Osteoblast (primary cell): ENCODE data around the gene ETV6. TPM values are rescaled to one million over a fixed set of nuclear protein-coding genes. Genes with fewer than 3 reads are reported as not detected.
A peak's percentile ranks its signal among the peaks of the same experiment; 100 is the strongest.

Experiments
- DNase-seq: peaks from one replicate; pipeline ENCODE4 v3.0.0; 2011; ENCODE audit warnings: low spot score, mixed read lengths; ENCODE audit not compliant: insufficient read length; ENCODE audit errors: missing footprints
- H2AFZ ChIP-seq: 2 replicates; pipeline ENCODE4 v1.6.0; 2011; ENCODE audit warnings: mild to moderate bottlenecking, low read length
- H3K27ac ChIP-seq: 2 replicates; pipeline ENCODE4 v1.5.1; 2011; ENCODE audit warnings: mild to moderate bottlenecking, low read depth, low read length, moderate library complexity
- H3K27me3 ChIP-seq: 2 replicates; pipeline ENCODE4 v1.6.0; 2012; ENCODE audit warnings: mild to moderate bottlenecking, control low read depth, inconsistent platforms, low read length, moderate library complexity; ENCODE audit not compliant: insufficient read depth
- H3K36me3 ChIP-seq: 2 replicates; pipeline ENCODE4 v1.5.1; 2011; ENCODE audit warnings: mild to moderate bottlenecking, low read length, control low read depth, moderate library complexity; ENCODE audit not compliant: insufficient read depth
- H3K4me1 ChIP-seq: 2 replicates; pipeline ENCODE4 v1.5.1; 2011; ENCODE audit warnings: mild to moderate bottlenecking, low read length, control low read depth, moderate library complexity; ENCODE audit not compliant: insufficient read depth
- H3K4me2 ChIP-seq: 2 replicates; pipeline ENCODE4 v1.6.0; 2011; ENCODE audit warnings: mild to moderate bottlenecking, low read length; ENCODE audit not compliant: insufficient read depth
- H3K4me3 ChIP-seq: fragments of 200-600 bp; sonication (generic); 3 replicates; pipeline ENCODE4 v1.5.1; 2012; ENCODE audit warnings: mild to moderate bottlenecking, low read length, inconsistent platforms; ENCODE audit not compliant: insufficient read depth
- H3K79me2 ChIP-seq: 2 replicates; pipeline ENCODE4 v1.6.0; 2012; ENCODE audit warnings: mild to moderate bottlenecking, low read length, control low read depth, inconsistent platforms; ENCODE audit not compliant: insufficient read depth
- H3K9me3 ChIP-seq: 2 replicates; pipeline ENCODE4 v1.5.1; 2011; ENCODE audit warnings: low read depth, low read length, control low read depth
- H4K20me1 ChIP-seq: 2 replicates; pipeline ENCODE4 v1.6.0; 2012; ENCODE audit warnings: mild to moderate bottlenecking, low read length, control low read depth; ENCODE audit not compliant: insufficient read depth
- total RNA-seq: library from RNA; depleted of rRNA; stranded (reverse); fragments of >200 nt; gene quantifications from 2 replicates; pipeline ENCODE4 v1.2.3, GENCODE V29; 2012
- TF ChIP-seq, protein P1 (sequence below): IDR thresholded peaks from 2 replicates; pipeline ENCODE4 v1.5.1; 2011; ENCODE audit warnings: mild to moderate bottlenecking, low read depth, low read length, moderate library complexity; ENCODE audit errors: extremely low read depth

Gene ETV6
- total RNA-seq, 1 donor: 16.3 TPM

DNA sequence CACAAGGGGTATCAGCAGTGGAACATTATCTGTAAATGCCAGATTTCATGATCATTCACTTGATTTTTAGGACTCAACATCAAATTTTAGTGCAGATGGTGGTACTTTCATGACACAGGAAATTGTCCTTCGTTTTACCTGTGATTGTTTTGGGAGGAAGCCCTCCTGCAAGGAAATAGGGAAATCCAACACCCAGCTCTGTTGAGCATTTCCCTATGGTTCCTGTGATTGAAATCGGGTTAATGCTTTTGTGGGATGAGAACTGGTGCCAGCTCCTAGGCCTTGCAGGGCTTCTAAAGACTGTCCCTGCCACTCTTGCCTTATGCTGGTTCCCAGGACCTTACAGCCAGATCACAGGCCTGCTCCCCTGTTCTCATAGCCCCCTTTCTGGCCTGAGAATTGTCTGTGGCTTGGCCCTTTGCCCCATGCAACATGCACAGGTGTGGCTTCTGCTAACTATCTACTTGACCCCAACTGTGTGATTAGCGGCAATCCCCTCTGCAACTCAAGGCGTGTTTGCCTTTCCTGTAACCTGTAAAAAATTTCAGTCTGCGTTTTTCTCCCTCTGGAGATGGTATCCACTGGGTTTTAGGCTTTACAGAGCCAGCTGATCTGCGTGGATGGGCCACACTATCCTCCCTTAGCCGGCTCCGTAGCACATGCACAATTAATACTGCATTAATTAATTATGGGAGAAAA, 112.5 kb downstream of the ETV6 start:
- Histone ChIP-seq H3K4me3 (no peak overlapping the region), H2AFZ (no peak overlapping the region), H3K9me3 (no peaks in the 10 kb centered on the region), H4K20me1 (no peaks in the 10 kb centered on the region), H3K4me1 (peaks cover 43% of the 10 kb centered on the region), H3K79me2 (peaks cover 24% of the 10 kb centered on the region), H3K4me2 (no peak overlapping the region), H3K27me3 (no peaks in the 10 kb centered on the region), H3K36me3 (peaks cover 3% of the 10 kb centered on the region), H3K27ac (peak overlapping the region; percentile 80)
- TF ChIP-seq, protein P1, sequence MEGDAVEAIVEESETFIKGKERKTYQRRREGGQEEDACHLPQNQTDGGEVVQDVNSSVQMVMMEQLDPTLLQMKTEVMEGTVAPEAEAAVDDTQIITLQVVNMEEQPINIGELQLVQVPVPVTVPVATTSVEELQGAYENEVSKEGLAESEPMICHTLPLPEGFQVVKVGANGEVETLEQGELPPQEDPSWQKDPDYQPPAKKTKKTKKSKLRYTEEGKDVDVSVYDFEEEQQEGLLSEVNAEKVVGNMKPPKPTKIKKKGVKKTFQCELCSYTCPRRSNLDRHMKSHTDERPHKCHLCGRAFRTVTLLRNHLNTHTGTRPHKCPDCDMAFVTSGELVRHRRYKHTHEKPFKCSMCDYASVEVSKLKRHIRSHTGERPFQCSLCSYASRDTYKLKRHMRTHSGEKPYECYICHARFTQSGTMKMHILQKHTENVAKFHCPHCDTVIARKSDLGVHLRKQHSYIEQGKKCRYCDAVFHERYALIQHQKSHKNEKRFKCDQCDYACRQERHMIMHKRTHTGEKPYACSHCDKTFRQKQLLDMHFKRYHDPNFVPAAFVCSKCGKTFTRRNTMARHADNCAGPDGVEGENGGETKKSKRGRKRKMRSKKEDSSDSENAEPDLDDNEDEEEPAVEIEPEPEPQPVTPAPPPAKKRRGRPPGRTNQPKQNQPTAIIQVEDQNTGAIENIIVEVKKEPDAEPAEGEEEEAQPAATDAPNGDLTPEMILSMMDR: no peak
- DNase-seq: no peak

- Histone ChIP-seq H3K79me2 (peaks cover 31% of the 10 kb centered on the region), H3K4me2 (peak overlapping the region; percentile 6), H2AFZ (no peak overlapping the region), H3K4me1 (peaks cover 43% of the 10 kb centered on the region), H3K4me3 (no peak overlapping the region), H4K20me1 (no peaks in the 10 kb centered on the region), H3K36me3 (peaks cover 3% of the 10 kb centered on the region), H3K27me3 (no peaks in the 10 kb centered on the region), H3K27ac (peak overlapping the region; percentile 80), H3K9me3 (no peaks in the 10 kb centered on the region)
- DNase-seq: no peak
- TF ChIP-seq, protein P1: no peak
Observed at GRCh38 chr12:11762723-11763326, 113.4 kb downstream of the ETV6 start.

GRCh38 chr12:11763760-11764520, 114.5 kb downstream of the ETV6 start:
- TF ChIP-seq, protein P1: no peak
- Histone ChIP-seq H3K27ac (peak overlapping the region; percentile 80), H3K4me2 (peak overlapping the region; percentile 6), H2AFZ (no peak overlapping the region), H3K4me3 (no peak overlapping the region), H3K36me3 (peaks cover 3% of the 10 kb centered on the region), H4K20me1 (no peaks in the 10 kb centered on the region), H3K79me2 (peaks cover 37% of the 10 kb centered on the region), H3K27me3 (no peaks in the 10 kb centered on the region), H3K9me3 (no peaks in the 10 kb centered on the region), H3K4me1 (peaks cover 43% of the 10 kb centered on the region)
- DNase-seq: no peak

DNA sequence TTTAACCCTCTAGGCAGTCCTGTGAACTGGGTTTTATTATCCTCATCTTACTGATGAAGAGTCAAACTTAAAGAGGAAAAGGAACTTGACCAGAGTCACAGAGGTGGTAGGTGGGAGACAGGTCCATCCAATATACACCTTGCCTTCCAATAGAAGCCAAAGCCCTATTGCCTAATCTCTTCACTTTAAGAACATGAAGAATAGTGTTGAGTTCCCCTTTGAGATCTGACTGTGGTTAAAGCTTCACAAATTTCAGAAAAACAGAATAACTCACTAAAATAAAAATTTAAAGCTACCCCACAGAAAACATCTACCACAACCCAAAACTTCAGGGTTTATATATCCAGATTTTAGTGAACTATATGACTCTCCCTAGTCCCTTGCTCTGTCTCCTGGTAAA, 115.4 kb downstream of the ETV6 start:
- no peak for DNase-seq
- no peak overlapping the region for H2AFZ ChIP-seq
- H3K4me2 ChIP-seq: peak overlapping the region; percentile 41
- peak overlapping the region; percentile 80 for H3K27ac ChIP-seq
- no peaks in the 10 kb centered on the region for H4K20me1 ChIP-seq
- H3K4me3 ChIP-seq: no peak overlapping the region
- no peaks in the 10 kb centered on the region for H3K9me3 ChIP-seq
- peaks cover 43% of the 10 kb centered on the region for H3K4me1 ChIP-seq
- H3K36me3 ChIP-seq: peaks cover 3% of the 10 kb centered on the region
- peaks cover 36% of the 10 kb centered on the region for H3K79me2 ChIP-seq
- TF ChIP-seq, protein P1: no peak
- H3K27me3 ChIP-seq: no peaks in the 10 kb centered on the region
